ENCODE data around the gene CCR8.

Gene CCR8, protein sequence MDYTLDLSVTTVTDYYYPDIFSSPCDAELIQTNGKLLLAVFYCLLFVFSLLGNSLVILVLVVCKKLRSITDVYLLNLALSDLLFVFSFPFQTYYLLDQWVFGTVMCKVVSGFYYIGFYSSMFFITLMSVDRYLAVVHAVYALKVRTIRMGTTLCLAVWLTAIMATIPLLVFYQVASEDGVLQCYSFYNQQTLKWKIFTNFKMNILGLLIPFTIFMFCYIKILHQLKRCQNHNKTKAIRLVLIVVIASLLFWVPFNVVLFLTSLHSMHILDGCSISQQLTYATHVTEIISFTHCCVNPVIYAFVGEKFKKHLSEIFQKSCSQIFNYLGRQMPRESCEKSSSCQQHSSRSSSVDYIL

DNA sequence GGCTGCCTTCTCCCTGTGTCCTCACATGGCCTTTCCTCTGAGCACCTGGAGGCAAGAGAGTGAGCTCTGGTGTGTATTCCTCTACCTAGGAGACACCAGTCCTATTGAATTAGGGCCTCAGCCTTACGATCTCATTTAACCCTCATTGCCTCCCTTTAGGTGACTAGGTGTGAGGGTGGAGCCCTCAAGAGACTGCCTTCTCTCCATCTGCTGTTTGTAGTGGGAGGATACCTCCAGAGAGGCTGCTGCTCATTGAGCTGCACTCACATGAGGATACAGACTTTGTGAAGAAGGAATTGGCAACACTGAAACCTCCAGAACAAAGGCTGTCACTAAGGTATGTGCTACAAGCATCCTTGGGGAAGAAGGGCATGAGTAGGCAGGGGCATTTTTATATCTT, at the start of gene CCR8:
CCR8 (plus strand) TSS at position 217 of the 400 bp plus-strand sequence. CDS start 2,623 bp downstream, outside the sequence.
- no peak for DNase-seq

DNA sequence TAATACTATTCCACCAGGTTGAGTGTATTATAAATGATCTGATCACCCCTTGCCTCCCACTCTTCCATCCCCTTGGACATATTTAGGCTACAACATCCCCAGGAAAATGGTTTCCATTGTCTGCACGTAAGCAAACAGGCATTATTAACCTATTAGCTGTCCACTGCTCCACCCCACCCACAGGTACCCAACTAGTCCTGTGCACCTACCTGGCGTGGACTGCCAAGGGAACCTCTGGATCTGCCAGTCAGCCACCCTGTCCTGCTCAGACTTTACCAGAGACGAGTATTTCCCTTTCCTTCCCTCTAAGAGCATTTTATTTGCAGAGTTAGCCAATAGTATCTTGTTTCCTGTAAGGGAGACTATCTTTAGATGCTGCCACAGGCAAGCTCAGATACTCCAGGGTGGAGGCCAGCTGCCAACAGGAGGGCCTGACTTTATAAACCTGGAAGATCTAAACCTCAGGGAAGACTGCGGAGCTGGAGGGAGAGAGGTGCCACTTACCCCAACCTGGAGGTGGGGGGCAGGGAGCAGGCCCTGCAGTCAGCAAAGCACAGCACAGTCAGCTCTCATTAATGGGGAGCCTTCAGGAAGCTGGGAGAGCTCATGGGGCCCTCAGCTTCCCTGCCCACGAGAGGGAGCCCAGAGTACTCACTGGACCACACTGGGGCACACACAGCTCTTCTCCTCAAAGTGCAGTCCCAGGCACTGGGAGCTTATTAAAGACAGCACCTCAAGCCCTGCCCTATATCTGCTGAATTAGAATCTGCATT, 49.6 kb upstream of the CCR8 start, which contains the start of gene CX3CR1:
CX3CR1 (minus strand) TSS at position 292 of the 773 bp plus-strand sequence. CDS start 13,527 bp downstream, outside the sequence.
- DNase-seq: no peak

DNA sequence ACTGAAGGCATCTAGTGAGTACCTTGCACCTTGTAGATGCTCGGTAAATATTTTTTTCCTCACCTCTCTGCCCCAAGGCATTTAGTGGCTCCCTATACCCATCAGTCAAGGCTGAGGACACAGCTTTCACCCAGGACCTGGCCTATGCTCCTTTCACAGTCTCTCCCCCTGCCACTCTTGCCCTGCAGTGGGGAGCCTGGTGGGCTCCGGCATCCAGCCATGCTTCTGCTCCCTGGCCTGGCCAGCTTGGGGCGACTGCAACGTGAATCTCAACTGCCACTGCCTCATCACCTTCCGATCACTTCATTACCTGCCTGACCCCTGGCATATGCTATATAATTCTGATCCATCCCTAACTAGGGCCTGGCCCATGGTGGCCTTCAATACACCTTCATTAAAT, 48.9 kb upstream of the CCR8 start:
- no peak for DNase-seq

DNA sequence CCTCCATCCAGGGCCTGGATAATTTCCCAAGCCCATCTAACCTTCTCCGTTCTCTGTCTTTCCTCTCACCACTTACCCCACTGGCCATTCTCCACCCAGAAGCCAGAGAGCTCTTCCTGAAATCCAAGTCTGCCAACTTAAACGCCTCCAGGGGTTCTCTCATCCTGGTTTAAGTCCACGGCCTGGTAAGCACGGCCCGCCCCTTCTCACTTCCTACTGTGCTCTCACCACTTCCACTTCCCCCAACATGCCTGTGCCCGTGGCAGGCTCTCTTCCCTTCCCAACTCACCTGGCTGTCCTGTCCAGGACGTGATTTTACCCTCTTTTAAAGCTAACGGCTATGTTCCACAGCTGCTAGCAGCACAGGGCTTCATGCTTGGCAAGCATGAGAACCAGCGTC, 48.0 kb upstream of the CCR8 start:
- no peak for DNase-seq

DNA sequence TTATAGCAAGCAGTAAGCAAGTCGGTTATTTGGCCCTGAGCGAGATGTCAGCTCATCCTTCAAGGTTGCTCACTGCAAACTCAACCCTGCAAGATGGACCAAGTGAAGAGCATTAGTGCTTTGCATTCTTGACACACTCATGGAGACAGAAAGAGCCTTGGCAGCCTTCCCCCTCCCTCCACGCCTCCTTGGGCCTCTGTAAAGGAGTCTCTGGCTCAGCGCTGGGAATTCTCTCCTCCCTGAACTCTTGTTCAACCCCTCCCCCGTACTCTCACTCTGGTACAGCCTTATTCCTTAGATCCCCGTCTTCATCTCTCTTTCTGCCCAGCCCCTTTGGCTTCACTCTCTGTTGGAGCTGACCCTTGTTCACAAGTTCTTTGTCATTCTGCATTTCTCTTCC, 47.5 kb upstream of the CCR8 start:
- DNase-seq: no peak

DNA sequence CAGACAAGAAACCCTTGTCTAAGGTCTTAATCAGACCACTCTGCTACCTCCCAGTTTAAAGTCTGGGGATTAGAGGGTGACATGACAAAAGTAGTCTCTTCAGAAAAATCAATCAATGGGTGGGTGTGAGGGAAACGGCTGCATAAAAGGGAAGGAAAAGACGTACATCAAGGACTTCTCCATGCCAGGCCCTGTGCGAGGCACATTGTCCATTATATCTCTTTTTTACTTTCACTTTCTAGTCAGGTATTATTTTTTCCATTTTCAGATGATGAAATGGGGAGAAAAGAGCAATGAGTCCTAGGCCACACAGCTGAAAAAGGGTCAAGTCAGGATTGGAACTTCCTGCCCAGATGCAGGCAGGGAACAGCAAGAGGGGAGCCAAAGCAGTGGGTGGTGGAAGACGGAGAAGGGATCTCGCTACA, 45.0 kb upstream of the CCR8 start:
- no peak for DNase-seq

DNA sequence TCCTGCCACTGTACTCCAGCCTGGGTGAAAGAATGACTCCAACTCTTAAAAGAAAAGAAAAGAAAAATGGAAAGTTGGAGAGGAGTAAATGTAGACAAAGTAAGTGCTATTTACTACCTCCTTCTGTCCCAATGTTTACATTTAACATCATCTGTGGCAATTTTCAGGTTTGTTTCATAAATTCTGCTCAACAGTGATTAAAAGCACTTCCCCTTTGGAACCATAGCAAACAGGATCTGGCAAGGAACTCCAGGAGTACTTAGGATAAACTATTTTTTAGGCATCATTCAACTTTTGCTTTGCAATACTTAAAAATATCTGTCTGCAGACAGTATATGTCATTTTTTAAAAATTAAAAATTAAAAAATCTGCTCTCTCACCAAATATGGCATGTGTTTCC, 44.2 kb upstream of the CCR8 start:
- DNase-seq: no peak

DNA sequence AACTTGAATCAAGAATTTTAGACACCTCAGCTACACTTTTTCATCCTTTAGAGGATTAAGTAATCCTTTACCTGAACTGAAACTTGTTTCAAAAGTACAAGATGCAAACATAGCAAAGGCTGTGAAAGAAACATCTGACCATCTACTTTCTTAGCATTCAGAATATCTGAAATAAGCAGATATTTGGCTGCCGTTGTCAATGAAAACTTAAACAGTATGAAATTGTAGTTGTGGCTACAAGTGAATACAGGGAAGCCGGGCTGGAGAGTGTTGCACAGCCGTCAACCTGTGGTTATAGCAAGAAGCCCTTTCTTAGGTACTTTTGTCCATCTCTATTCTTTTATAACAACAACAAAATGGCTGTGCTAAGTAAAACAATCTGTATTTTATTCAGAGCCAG, 42.7 kb upstream of the CCR8 start:
- no peak for DNase-seq

DNA sequence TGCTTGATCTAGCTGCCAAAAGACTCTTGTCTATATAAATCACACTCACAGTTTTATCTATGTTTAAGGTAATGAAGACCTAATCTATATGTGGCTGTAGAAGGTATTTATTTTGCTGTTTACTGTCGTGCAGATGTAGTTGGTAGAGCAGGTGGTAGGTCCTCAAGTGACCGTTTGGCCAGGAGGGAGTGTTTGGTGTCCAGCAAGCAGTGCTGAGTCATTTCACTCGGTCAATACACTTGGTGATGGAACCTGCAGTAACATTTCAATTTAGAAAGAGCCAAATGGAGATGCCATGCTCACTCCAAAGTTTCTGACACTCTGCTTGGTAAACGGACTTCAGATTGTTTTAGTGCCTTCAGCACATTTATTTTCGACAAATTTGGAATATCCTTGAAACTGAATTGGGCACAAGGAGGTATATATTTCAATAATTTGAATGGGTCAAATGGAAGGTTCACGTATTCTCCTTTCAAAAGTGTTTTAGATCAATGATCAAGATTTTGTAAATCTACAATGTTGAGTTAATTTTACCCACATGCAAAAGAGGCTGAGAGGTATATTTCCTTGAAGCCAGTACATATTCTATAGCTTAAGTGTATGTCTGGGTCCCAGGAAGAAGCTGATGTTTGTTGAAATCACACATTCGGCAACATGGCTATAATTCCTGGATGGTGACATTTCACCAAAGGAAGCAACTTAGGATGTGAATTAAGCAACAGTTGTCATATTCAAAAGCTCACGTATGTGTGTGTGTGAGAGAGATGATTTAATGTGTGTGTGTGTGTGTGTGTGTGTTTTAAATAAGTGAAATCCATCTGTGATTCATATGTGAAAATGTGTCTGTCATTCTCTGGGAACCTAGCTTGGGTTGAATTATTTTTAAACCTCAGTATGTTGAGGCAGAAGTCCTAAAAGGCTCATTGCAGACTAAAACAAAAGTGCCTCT, 42.0 kb upstream of the CCR8 start:
- no peak for DNase-seq

DNA sequence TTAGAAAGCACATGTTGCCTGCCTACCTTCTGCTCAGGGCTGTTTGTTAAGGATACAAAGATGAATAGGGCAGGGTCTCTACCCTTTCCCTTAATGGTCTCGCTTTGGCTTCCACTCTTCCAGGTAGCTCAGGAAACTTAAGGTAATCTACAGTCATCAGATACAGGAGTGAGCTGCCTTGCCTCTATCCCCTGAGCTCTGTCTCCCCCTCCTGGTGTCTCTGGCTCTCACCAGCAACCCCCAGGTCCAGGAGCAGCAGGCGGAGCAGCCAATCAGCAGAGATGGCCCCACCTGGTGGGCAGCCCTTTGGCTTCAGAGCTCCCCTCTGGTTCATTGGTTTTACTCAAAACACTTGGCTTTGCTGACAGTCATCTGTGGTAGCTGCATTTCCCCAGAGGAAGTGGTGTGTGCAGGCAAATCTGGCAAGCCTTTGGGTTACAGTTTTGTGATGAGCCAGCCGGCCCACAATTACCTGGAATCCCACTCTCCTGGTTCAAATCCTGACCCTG, 41.2 kb upstream of the CCR8 start:
- DNase-seq: peak; percentile 74

DNA sequence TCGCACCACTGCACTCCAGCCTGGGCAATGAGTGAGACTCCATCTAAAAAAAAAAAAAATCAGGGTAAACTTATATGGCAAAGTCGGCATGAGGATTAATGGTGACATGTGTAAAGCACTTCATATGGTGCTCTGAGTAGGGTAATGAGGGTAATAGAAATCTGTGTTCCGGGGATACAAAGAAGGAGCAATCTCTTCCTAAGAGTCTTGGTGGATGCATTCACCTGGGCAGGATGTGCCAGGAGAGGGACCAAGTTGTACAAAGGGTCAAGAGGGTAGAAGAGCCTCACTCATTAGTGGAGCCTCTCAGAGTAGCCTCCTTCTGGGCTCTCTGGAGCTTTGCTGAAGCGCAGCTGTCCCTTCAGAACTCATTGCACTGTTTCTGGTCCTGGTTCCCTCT, 40.4 kb upstream of the CCR8 start:
- no peak for DNase-seq

DNA sequence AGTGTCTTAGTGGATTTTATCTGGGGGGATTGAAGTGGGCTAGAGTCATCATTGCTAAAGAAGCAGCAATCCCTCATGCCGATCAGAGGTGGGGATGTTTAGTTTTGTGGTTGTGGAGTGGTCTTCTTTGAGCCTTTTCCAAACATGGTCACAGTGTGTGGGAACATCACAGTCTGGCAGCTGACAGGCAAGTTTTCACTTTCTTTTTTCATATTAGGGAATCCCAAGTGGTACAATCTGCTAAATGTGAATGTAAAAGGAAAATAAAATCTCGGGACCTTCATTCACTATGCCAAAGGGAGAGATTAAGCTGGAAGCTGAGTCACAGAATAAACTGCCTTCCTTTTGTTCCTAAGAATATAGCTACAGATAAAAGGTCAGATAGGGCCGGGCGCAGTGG, 39.3 kb upstream of the CCR8 start:
- no peak for DNase-seq

DNA sequence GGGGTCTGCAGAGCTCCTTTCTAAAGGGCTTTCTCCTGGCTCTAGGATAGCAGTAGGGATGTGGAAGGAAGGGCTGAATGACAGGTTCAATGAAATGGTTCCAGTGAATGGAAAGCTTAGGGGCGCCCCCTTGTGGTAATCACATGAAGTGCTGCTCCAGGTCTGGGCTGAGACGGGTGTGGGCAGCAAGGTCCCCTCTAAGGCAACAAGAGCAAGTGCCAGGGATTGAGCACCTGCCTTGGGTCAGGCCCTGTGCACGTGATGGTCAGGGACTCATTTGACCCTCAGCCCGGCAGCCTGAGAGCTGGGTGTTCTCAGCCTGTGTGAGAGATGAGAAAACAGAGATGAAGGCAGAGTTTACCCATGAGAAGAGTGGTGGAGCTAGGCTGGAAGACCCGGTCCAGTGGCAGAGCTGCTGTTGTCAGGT, 37.6 kb upstream of the CCR8 start:
- peak; percentile 61 for DNase-seq

DNA sequence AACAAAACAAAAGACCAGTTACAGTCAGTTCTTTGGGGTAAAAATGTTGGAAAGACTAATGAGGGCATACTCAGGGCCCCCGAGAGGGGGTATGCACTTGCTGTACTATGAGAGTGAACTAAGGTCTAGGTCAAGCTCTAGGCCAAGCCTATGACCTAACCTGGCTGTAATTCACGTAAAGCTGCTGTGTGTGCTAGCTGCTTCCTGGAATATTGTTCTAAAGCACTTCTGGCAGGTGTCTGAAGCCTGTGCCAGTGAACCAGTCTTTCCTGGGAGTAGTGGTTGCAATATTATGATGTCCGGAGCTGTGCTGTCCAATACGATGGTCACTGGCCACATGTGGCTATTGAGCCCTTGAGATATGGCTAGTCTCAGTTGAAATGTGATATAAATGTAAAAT, 36.5 kb upstream of the CCR8 start:
- DNase-seq: no peak

DNA sequence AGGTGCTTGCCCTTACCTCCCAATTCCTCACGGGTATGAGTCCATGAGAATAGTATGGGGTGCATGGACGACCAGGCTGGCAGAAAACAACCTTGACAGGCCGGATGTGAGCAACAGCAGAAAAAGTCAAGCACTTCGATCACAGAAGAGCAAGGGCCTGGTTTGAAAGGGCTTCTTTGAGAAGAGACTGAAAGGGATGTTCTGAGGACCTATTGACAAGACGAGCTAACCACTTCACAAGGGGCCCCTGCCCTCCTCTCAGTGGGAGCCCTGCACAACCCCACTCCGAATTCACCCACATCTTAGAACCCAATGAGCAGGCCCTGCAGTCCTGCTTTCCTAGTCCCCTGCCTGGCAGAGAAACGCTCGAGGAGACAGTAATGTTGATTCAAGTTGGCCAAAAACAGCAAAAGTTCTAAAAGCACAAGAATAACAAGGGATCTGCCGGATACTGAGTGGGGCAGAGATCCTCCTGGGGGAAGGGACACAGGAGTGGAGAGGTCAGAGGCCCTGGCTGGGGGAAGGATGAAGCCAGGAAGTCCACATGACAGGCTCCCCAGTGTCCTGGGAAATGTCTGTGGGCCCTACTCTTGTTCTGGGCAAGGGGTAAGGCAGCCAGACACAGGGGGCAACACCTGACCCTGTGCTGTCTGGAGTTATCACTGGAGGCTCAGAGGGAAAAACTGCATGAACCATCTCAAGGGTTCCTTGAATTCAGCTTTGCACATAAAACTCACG, 34.9 kb upstream of the CCR8 start:
- no peak for DNase-seq

DNA sequence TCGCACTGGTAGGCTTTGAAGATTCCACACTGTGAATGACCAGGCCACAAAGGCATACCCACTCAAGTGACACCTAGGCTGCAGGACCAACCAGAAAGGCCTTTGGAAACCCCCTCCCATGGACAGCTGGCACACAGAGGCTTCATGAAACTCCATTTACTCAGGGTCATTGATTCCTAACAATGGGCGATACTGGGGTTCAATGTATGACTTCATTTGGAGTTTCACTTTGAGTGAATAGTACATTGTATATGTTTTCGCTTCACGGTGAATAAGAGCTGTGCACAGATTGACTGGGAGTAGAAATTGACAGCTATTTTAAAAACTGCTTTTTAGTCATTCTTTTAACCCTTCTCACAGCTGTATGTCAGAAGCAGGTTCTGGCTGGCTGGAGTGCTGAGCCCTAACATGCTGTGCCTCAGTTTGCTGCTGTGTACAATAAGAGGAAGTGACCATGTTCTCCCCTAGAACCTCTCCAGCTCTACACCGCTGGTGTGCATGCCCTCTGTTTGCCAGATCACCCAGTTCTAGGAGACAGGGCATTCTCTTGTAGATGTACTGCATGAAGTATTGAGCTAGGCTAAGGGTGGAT, 34.2 kb upstream of the CCR8 start:
- DNase-seq: no peak

DNA sequence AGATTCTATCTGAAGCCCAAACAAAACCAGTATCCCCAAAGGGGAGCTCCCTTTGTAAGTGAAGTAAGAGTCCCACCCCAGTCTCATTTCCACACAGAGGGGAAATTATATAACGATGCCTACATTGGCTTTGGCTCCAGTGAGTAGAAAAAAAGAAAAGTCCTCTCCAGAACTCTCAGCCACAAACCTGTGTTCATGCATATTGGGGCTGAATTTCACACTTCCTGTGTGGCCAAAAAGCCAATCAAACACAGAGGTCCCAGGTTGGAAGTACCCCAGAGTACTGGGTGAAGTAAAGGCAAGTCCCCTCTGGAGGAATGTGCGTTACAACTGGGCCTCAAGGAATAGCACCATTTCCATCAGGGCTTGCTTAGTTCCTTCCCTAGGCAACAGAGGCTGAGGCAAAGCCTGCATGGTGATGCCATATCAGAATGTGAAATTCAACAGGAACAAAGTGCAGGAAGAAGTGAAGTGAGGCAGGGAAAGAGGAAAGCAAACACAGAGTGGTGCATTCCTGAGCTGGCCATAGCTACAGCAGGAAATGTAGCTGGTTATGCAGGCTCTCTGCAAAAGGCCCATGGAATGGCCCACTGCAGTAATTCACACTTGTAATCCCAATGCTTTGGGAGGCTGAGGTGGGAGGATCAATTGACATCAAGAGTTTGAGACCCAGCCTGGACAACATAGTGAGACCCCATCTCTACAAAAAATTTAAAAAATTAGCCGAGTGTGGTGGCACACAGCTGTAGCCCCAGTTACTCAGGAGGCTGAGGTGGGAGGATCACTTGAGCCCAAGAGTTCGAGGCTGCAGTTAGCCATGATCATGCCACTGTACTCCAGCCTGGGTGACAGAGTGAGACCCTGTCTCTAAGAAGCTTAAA, 33.1 kb upstream of the CCR8 start:
- DNase-seq: no peak

DNA sequence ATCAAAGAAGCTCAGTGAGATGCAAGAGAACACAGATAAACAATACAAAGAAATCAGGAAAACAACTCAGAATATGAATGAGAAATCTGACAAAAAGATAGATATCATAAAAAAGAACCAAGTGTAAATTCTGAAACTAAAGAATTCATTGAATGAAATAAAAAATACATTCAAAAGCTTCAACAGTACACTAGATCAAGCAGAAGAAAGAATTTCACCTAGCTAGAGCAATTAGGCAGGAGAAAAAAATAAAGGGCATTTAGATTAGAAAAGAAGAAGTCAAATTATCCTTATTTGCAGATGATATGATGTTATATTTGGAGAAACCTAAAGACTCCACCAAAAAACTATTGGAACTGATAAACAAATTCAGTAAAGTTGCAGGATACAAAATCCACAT, 30.2 kb upstream of the CCR8 start:
- no peak for DNase-seq

DNA sequence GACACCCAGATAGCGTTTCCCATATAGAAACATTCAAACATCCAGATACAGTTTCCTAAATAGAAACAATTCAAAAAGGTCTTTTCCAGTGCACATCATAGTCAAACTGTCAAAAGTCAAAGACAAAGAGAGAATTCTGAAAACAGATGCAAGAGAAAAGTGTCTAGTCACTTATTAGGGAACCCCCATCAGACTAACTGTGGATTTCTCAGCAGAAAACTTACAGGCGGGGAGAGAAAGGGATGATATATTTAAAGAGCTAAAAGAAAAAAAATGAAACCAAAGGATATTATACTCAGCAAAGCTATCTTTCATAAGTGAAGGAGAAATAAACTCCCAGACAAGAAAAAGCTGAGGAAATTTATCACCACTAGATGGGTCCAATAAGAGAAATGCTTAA, 27.3 kb upstream of the CCR8 start:
- no peak for DNase-seq

DNA sequence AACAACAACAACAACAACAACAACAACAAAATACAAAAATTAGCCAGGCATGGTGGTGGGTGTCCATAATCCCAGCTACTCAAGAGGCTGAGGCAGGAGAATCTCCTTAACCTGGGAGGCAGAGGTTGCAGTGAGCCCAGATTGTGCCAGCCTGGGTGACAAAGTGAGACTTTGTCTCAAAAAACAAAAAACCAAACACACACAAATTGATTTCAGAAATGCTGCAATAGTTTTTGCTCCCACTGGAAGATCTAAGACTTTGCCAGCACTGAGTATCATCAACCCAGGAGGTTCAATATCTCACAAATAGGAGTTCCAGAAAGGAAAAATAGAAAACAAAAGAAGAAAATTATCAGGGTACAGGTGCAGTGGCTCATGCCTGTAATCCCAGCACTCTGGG, 16.2 kb upstream of the CCR8 start:
- DNase-seq: no peak

DNA sequence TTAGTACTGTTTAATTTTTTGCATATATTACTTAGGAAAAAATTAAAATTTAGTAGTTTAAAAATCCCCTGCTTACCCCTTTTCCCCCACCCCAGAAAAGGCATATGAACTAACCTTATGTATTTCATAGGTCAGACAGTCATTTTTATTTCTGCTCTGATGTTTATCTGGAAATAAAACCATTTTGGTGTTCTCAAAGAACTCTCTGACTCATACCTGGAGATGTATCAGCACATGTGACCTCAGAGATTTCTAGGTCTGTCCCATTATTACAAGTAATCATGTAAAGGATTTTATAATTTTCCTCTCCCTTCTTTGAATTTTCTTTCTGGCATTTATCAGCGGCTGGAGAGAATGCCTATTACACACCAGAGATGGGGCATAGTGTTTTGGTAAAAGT, 14.1 kb upstream of the CCR8 start:
- DNase-seq: no peak
